Fibroblast of peridontal ligament (primary cell): ENCODE results near the gene PTRHD1.
"Not testable (repeated sequence)": the region's sequence is repeated elsewhere in the genome, so short reads cannot be mapped to it uniquely, and the experiment has no call there.

Experiments used
- DNase-seq: peaks from one replicate; pipeline ENCODE4 v3.0.0-alpha.2; 2010; ENCODE audit errors: extremely low read depth

The PTRHD1 gene, protein sequence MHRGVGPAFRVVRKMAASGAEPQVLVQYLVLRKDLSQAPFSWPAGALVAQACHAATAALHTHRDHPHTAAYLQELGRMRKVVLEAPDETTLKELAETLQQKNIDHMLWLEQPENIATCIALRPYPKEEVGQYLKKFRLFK

DNA sequence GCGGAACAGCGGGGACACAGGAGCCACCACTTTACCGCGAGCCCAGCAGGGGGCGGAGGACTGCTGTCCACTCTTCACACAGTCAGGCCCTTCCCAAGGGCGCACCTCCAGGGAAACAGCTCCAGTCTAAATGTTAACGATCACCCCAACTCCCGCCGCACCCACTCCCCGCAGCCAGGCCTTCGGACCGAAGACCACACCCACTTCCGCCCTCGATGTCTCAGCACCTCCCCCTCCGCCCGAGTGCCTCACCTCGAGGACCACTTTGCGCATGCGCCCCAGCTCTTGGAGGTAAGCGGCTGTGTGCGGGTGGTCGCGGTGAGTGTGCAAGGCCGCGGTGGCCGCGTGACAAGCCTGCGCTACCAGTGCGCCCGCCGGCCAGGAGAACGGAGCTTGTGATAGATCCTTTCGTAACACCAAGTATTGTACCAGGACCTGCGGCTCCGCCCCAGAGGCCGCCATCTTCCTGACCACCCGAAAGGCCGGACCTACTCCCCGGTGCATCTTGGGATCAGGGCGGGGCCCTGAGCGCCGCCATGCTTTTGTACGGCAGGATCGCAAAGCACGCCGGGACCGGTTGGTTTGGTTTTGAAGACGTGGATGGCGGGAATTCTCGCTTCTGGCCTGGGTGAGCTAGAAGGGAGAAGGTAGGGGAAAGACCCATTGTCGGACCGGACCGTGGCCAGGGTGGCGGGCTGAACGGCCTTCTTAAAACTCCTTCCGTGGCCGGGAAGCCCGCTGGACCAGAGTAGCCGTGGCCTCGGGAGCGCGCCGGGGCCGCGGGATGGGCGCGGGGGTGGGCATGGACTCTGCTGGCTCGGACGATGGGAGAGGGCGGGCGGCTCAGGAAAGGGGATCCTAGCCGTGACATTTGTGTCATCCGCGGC lies at the start of gene PTRHD1, which contains the start of gene CENPO:
PTRHD1 (minus strand) TSS at position 518 of the 887 bp plus-strand sequence; CDS start at position 504, 14 bp downstream.
CENPO (plus strand) TSS at position 552 of the 887 bp plus-strand sequence. CDS start 495 bp downstream, outside the sequence.
- peak; percentile 95 for DNase-seq

DNA sequence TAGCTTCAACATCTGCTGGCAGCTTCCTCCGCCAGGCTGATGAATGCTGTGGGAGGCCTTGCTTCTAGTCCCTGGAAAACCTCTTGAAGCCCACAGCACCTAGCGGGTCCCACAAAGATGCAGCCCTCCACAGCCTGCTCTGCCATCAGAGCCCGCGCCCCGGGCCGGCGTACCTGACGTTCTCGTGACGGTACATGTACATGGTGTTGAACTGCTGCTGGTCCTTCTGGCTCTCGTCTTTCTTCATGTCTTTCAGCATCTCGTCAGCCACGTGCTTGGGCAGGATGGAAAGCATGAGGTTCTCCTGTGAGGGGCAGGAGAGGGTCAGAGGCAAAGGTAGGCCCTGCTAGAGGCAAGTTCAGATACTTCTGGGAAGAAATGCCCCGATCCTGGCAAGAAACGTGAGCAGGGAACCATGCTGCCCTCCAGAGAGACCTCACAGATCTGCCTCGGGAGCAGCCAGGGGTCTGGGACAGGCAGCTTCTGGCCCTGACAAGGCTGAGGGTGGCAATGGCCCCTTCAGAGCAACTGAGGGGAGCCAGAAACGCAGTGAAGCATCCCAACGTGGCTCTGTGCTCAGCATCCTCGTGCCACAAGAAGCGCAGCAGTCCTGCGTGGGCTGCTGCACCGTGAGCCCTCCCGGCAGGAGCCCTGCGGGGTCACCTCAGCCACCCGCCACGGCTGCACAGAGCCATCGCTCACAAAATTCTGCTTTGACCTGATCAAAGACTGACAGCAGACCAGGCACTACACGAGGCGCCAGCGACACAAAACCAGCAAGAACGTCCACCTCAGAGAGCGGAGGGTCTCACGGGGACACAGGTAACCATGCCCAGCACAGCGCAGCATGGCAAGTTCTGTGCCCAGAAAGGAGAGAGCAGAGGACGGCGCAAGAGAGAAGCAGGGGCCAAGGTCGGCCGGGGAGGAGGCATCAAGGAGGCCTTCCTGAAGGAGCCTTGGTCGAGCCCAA lies 49.2 kb upstream of the PTRHD1 start:
- no peak for DNase-seq

DNA sequence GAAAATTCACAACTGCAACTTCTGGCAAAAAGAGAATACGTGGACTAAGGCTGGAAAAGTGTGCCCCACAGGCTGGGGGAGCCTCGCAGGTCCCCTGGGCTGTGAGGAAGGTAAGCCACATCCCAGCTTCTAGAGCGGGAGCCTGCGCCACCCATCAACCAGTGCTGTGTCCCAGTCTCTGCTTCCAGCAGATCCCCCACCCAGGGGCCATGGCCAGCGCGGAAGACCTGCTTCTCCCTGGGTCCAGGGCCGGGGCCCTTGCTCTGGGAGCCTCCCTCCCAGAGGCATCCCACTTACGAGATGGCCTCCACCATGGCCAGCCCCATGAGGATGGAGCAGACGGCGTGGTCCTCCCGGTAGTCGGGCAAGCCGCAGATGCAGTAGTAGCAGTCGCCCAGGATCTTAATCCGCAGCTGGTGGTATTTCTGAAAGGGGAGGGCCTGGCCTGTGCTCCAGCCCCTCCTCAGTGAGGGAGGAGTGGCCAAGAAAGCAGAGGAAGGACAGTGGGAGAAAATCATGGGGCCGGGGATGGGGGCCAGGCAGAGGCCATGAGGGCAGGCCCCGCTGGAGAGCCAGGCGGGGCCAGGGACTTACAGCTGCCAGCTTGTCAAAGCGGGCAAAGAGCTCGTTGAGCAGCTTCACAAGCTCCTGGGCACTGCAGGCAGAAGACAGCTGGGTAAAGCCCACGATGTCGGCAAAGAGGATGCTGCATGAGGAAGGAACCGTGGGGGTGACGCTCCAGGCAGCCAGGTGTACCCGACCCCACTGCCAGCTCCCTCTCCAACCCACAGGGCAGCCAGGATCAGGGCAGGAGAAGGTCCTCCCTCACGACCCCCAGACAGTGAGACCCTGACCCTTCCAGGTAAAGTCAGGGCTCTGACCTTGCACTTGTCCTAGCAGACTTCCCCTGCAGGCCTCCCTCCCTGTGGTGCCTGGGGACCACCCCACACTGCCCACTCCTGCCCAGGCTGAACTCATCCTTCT lies 48.1 kb upstream of the PTRHD1 start:
- no peak for DNase-seq

DNA sequence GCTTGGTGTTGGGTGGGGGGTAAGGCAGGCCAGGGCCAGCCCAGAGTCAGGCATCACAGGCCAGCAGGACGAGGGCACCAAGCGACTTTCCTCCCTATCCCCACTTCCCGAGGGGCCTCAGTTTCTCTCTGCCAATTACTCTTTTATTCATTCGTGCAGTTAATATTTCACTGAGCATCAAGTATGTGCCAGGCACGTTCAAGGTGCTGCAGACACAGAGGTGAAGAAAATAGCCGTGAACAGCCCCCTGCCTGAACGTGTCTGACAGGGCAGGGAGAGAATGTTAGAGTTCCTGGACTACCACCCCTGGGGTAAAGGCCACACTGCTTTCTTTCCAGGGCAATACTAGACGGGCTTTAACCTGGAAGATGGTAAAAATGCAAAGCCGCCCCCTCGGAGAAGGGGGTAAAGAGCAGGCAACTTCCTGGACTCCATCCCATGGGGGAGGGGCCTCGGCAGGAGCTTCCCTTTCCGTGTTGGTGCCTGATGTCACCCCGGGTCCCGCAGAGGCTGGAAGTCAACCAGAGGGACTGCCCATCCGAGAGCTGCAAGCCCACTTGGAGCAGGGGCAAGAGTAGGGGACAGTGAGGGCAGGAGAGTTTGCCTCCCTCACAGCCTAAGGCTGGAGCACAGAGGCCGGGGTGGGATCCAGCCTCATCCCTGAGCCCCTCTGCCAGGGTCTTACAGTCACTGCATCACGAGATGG lies 47.1 kb upstream of the PTRHD1 start:
- DNase-seq: no peak

DNA sequence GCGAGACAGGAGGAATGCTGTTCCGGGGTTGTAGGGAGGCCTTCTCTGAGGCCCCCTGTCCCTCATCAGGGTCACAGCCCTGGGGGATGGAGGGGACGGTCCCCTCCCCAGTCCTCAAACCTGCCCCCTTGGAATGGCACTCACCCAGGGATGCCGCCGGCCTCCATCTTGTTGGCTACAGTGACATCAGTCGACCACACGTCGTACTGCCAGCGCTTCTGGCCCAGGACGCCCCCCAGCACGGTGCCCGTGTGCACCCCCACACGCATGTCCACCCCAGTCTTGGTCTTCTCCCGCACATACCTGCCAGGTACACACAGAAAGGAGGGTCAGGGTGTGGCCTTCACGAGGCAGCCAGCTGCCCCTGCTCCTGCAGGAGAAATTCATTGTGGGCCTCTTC lies 46.5 kb upstream of the PTRHD1 start:
- no peak for DNase-seq

DNA sequence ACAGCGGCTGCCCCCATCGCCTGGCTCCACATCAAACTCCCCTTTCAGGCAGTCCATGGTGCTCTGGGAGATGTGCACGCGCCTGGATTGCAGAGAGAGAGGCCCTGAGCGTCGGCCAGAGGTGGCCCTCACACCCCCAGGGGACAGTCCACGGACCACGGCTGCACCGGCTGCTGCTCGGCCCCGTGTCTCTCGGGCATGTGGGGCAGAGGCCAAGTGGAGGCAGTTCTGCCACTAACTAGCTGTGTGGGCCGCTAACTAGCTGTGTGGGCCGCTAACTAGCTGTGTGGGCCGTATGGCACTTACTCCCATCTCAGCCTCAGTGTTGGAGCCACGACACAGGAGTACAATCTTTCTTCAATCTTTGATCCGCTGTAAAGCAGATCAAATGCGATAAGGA lies 45.4 kb upstream of the PTRHD1 start:
- no peak for DNase-seq

DNA sequence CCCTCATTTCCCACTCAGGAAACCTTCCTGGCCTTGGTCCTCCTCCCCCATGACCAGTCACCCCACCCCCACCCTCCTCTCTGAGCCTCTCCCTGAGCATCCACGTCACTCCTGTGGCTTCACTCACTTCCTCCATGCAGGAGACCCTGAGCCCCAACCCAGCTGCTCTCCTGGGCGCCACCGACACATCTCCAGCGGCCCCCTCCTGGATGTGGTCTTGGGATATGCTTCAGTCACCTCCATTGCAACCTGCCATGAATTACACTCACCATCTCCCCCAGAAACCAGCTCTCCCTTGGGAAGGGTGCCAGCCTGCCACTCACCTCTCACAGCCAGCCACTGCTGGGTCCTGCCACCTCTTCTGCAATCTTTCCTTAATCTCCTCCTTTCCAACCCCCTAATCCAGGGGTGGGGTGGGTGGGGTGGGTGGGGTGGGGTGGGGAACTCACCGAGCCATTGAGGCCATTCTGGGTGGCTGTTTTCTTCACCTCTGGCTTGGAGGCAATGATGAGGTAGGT lies 44.9 kb upstream of the PTRHD1 start:
- DNase-seq: no peak

DNA sequence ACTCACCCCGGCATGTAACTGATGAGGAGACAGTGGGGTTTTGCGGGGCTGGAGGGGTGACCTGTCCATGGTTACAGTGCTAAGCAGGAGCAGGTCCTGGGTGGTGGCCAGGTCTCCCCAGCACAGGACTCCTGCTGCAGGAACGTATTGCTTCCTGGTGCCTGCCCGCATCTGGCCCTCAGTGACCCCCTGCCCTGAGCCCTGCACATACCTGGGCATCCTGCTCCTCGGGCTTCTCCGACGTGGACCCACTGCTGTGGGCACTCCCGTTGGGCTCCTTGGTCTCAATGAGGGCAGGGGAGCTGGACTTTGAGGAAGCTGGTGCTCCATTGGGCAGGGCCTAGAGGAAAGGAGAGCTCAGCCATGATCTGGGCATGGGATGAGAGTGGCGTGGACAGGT lies 43.5 kb upstream of the PTRHD1 start:
- no peak for DNase-seq

DNA sequence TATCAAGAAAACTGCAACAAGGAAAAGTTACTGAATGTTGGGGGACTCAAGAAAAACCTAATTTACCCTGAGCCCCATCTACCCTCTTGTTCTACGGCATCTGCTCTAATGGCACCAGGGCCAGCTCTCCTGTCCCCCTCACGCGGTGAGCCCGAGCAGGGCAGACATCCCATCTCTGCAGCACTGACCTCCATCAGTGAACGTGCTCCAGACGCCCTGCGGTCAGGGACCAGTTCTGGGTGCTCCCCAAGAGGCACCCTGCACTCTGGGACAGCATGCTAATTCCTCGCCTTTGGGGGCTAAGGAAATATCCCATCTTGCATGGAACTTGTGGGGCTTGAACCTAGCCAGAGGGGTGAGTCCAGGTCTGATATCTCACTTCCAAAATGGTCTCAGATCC lies 43.0 kb upstream of the PTRHD1 start:
- DNase-seq: no peak

DNA sequence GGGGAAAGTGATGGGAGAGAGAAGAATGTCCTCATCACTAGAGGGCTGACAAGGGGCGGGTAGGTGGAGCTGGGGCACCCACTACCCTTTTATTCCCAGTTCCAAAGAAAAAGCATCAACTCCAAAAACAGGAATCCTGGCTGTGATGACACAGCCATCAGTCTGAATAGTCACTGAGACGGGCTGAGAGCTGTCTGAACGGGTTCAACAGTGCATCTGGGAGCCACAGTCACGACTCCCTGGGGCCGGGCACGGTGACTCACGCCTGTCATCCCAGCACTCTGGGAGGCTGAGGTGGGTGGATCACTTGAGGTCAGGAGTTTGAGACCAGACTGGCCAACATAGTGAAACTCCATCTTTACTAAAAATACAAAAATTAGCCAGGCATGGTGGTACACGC lies 42.2 kb upstream of the PTRHD1 start:
- not testable (repeated sequence) for DNase-seq

DNA sequence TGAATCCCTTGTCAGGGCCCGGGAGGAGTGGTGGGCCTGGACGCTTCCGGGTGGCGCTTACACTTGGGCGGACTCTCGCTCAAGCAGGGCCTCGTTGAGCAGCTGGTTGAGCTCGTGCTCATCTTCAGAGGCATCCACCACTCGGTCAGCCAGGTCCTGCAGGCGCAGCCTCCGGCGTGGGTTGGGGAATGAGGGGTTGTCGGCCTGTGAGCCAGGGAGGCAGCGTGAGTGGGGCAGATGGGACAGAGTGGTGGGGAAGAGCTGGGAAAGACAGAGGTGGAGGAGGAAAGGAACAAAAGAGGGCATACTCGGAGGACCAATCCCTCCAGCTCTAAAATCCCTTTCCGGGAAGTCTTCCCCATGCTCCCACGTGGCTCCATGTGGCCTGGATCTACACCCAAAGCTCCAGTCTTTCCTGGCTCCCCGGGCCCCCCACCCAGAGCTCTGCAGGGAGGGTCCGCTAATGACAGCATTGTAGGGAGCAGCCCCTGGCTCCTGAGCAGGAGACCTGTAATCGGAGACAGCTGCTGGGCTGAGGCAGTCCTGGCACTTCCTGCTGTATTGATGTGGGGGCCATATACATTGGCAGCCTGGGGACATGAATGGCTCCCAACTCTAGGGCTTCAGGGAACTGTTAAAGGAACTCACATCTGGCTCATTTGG lies 41.7 kb upstream of the PTRHD1 start:
- no peak for DNase-seq

DNA sequence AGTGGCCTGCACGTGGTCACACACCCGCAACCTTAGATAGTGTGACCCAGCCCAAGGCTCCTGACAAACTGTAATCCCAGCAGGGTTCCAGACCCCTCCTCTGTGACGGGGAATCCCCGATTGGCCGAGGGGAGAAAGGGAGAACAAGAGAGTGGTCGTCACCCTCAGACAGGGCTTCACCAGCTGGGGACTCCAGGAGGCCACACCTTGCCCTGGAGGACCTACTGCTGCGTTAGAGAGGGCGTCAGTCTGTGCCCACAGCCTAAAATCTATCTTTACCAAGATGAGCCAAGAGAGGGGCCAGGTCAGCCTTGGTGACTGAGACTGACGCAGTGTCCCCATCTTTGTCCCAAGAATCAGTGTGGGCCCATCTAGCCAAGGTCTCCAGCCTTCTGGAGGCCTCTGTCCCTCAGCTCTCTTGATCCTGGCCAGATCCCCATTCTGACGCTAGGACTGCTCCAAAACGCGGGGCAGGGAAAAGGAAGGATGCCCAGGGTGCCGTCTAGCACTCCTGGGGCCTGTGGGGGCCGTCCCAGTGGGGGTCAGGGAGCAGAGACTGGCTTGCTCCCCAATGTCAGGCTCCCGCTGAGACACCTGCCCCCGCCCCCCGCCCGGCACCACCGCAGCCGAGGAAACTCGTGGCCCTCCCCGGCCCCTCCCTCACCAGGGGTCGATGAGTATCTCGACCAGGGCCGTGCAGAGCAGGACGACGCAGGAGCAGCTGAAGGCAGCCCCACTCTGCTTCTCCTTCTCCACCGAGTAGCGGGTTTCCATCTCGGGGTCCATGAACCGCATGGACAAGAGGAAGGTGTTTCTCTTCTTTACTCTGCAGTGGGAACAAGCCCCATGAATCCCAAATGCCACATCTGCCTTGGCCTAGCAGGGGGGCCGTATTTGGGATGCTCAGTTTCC lies 40.9 kb upstream of the PTRHD1 start:
- DNase-seq: no peak

DNA sequence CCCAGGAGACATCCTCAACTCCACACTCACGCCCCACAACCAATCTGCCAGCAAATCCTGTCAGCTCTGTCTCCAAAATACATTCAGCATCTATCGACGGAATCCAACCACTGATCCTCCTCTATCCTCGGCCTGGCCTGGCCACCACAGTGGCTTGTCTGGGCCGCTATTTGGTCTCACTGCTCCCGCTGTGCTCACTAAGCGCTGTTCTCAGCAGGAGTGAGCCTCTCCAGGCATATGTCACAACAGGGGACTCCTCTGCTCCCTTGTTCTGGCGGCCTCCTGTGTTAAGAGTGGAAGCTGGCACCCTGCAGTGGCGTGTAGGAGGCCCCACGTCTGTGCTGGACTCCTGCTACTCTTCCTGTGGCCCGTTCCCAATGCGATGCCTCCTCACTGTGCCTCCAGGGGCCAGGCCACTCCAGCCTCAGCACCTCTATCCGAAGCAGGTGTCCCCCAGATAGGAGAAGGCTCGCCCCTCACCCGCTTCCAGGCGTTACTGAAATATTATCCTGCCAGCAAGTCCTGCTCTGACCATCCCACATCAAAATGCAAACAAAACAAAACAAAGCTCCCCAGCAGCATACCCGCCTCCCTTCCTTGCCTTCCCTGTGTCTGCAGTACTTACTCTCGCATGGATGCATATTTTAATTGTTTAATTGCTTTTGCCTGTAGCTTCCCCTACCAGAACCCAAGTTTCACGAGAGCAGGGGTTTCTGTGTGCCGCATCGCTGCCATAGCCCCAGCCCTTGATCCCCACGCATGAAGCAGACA lies 39.9 kb upstream of the PTRHD1 start:
- DNase-seq: no peak

DNA sequence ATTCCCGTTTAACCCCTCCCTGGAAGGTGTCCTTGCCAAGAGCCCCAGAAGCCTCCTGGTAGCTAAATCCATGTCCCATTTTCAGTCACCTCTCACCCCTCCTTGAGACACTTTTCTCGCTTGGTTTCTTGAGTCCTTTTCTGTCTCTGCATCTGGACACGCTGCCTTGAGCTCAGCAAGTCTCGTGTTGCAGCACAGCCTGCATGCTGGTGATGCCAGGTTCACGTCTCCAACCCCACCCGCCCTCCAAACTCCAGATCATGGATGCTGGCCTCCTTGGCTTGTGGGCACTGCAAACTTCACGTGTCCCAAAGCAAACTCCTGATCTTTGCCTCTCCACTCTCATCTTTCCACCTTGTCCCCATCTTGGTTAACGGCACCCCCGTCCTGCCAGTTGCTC lies 39.3 kb upstream of the PTRHD1 start:
- no peak for DNase-seq

DNA sequence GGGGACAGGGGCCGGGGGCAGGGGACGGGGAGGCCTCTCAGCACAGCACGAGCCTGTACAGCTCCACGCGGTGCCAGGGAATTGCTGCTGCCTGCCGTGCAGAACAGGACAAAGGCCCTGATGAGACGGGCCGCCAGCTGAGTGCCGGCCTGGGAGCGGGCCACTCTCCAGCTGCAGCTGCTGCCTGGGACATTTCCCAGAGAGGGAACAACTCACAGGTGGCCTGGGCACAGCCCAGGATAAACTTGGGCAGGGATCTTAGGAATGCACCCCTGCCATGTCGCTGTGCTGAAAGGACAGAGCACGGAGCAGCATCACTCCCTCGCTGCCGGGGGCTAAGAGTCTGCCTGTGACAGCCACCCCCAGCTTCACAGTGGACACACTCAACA lies 38.9 kb upstream of the PTRHD1 start:
- no peak for DNase-seq

DNA sequence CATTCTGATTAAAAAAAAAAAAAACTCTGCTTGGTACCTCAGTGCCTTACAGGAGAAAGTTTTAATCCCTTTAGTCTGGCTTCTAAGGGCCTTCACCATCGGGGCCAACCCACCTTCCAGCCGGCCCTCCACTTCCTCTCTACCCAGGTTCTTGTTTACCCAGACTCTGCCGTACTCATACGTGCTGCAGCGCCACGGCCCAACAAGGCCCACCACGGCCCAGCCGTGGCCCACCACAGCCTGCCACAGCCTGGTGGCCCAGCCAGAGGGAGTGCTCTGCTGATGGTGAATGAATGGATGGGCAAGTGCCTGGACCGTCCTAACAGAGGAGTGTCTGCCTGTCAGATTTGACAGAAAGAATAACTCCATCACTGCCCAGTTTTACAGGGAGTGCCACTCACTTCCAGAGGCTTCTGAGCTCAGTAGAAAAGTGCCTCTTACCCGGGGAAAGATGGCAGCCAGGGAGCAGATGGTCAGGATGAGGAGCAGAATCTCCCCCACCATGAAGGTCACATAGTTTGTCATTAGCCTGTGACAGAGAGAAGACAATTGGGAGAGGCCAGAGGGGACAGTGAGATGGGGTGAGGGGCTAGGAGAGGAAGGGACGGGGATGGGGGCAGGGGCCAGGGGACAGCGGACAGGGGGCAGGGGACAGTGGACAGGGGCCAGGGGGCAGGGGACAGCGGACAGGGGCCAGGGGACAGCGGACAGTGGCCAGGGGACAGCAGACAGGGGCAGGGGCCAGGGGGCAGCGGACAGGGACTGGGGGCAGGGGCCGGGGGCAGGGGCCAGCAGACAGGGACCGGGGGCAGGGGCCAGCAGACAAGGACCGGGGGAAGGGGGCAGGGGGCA lies 38.3 kb upstream of the PTRHD1 start:
- no peak for DNase-seq

DNA sequence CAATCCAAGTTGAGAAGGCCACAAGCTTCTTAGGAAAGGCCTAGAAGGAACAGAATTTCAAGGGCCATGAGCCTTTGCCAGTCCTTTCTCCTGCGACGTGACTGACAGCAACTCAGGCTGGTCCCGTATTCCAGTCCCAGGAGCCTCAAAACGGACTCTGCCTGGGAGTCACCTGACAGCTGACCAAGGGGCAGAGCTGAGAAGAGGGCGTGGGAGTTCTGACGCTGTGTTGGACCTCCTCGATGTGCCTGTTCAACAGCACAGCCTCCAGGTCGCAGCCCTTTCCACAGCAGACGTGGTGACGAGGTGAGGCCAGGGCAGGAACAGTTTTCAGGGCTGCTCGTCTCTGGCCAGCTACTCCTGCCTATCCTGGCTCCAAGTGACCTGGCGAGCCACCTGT lies 37.6 kb upstream of the PTRHD1 start:
- no peak for DNase-seq
